ENCODE data around the gene ATP6V1F. TPM values are rescaled to one million over a fixed set of nuclear protein-coding genes. Genes with fewer than 3 reads are reported as not detected.

ATP6V1F gene
- total RNA-seq, 3 donors from 2014 or later (not counting 1 experiment from before 2014, with no cell fraction given), result 82.9 to 98.0 (median 94.3) TPM

- H3K27ac ChIP-seq (ENCODE audit: low read length), result no peak overlapping the region
- no peak overlapping the region for H3K4me3 ChIP-seq (ENCODE audit: low read length)
- peaks cover 5% of the 10 kb centered on the region for H3K4me1 ChIP-seq (ENCODE audit: control insufficient read depth, insufficient read depth, low read length)
- 89% methylated on average over 22 of the region's 22 CpGs for WGBS (ENCODE audit: insufficient coverage)
- no peak for TF ChIP-seq CTCF (IDR thresholded peaks at IDR 0.05)
- H3K27ac Mint-ChIP-seq, result no peak overlapping the region
- H3K9me3 ChIP-seq (ENCODE audit: control insufficient read depth, insufficient read depth, low read length), result no peaks in the 10 kb centered on the region
- no peaks in the 10 kb centered on the region for H3K36me3 ChIP-seq (ENCODE audit: control insufficient read depth, insufficient read depth, low read length)
- peaks cover 3% of the 10 kb centered on the region for H3K27me3 ChIP-seq (ENCODE audit: control insufficient read depth, insufficient read depth, low read length)
- peaks cover 0 to 7% of the 10 kb centered on the region in 2 donors for H3K4me1 Mint-ChIP-seq
- no peaks in the 10 kb centered on the region for H3K36me3 Mint-ChIP-seq
- H3K9me3 Mint-ChIP-seq, result no peaks in the 10 kb centered on the region
- ATAC-seq (no peak), DNase-seq (no peak)
- H3K27me3 Mint-ChIP-seq (ENCODE audit: low read depth in 2 of 2), result peaks cover 0 to 5% of the 10 kb centered on the region in 2 donors
- intact Hi-C loops (cut with micrococcal nuclease), result no loop called here
- no peak overlapping the region for H3K4me3 Mint-ChIP-seq
Measured at GRCh38 chr7:128874140-128875031, 11.7 kb downstream of the ATP6V1F start.

DNA sequence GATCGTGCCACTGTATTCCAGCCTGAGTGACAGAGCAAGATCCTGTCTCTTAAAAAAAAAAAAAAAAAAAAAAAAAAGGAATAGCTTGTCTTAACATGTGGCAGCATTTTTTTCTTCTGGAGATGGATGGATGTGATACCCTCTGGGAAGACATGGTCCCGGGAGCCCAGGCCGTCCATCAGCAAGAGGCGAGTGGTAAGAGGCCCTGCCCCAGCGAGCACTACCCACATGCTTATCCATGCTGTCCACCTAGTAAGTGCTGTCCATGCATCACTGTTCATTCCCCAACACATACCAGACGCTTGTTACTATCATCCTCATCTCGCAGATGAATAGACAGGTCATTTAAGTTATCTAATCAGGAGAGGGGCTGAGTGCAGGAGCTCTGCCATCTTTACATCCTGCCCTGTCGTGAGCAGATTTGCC, 12.9 kb downstream of the ATP6V1F start:
- Histone ChIP-seq H3K4me3 (ENCODE audit: low read length) (no peak overlapping the region), H3K9me3 (ENCODE audit: control insufficient read depth, insufficient read depth, low read length) (no peaks in the 10 kb centered on the region), H3K27ac (ENCODE audit: low read length) (no peak overlapping the region), H3K4me1 (ENCODE audit: control insufficient read depth, insufficient read depth, low read length) (no peaks in the 10 kb centered on the region), H3K36me3 (ENCODE audit: control insufficient read depth, insufficient read depth, low read length) (no peaks in the 10 kb centered on the region), H3K27me3 (ENCODE audit: control insufficient read depth, insufficient read depth, low read length) (no peaks in the 10 kb centered on the region)
- TF ChIP-seq CTCF (IDR thresholded peaks at IDR 0.05), result no peak
- H3K4me1 Mint-ChIP-seq, result no peaks in the 10 kb centered on the region
- DNase-seq (no peak), ATAC-seq (no peak)
- no peaks in the 10 kb centered on the region for H3K27me3 Mint-ChIP-seq (ENCODE audit: low read depth in 2 of 2)
- intact Hi-C loops (cut with micrococcal nuclease), result no loop called here
- no peak overlapping the region for H3K27ac Mint-ChIP-seq
- no peaks in the 10 kb centered on the region for H3K9me3 Mint-ChIP-seq
- 88% methylated on average over 8 of the region's 8 CpGs for WGBS (ENCODE audit: insufficient coverage)
- H3K4me3 Mint-ChIP-seq, result no peak overlapping the region
- no peaks in the 10 kb centered on the region for H3K36me3 Mint-ChIP-seq

DNA sequence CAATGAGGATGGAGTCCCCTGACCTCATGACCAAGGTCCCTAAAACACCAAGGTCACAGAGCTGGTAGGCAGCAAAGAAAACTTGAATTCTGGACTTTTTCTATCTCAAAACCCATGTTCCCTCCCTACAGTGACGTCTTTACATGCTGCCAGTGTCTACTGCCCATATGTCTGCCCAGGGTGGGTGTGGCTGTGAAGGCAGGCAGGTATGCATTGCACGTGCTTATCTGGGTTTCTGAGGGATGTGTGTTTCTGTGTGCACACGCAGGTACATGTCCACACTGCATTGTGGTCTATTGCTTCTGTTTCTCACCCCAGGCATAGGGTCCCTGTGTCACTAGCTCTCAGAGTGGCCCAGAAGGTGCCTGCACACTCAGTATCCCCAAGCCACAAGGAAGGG, 13.5 kb downstream of the ATP6V1F start:
- no peaks in the 10 kb centered on the region for H3K36me3 ChIP-seq (ENCODE audit: control insufficient read depth, insufficient read depth, low read length)
- no peaks in the 10 kb centered on the region for H3K27me3 ChIP-seq (ENCODE audit: control insufficient read depth, insufficient read depth, low read length)
- ATAC-seq (no peak), DNase-seq (no peak)
- WGBS (ENCODE audit: insufficient coverage), result 88% methylated on average over 3 of the region's 3 CpGs
- H3K27ac ChIP-seq (ENCODE audit: low read length), result no peak overlapping the region
- Mint-ChIP-seq H3K27ac (no peak overlapping the region), H3K4me3 (no peak overlapping the region), H3K9me3 (no peaks in the 10 kb centered on the region), H3K36me3 (no peaks in the 10 kb centered on the region), H3K4me1 (no peaks in the 10 kb centered on the region), H3K27me3 (ENCODE audit: low read depth in 2 of 2) (no peaks in the 10 kb centered on the region)
- intact Hi-C loops (cut with micrococcal nuclease), result no loop called here
- TF ChIP-seq CTCF (IDR thresholded peaks at IDR 0.05), result no peak
- no peaks in the 10 kb centered on the region for H3K4me1 ChIP-seq (ENCODE audit: control insufficient read depth, insufficient read depth, low read length)
- no peaks in the 10 kb centered on the region for H3K9me3 ChIP-seq (ENCODE audit: control insufficient read depth, insufficient read depth, low read length)
- H3K4me3 ChIP-seq (ENCODE audit: low read length), result no peak overlapping the region
